SK-N-MC (cell line): Measurements from ENCODE around the gene CCHCR1.

Experiments used
- DNase-seq: peaks from one replicate; pipeline ENCODE4 v3.0.0-alpha.2; 2011; ENCODE audit warnings: low read depth, low spot score
- H3K27ac ChIP-seq: fragments of 200-600 bp; sonication (generic); 2 replicates; pipeline ENCODE4 v1.5.1; 2016; ENCODE audit warnings: mixed run types
- H3K36me3 ChIP-seq: fragments of 200-600 bp; sonication (generic); 2 replicates; pipeline ENCODE4 v1.6.1; 2017; ENCODE audit warnings: antibody characterized with exemption, low read length, mixed read lengths; ENCODE audit not compliant: insufficient read depth
- H3K4me3 ChIP-seq: fragments of 200-600 bp; sonication (generic); 2 replicates; pipeline ENCODE4 v1.5.1; 2016
- H3K9ac ChIP-seq: fragments of 200-600 bp; sonication (generic); 2 replicates; pipeline ENCODE4 v1.8.0; 2017; ENCODE audit warnings: mixed run types, mixed read lengths; ENCODE audit not compliant: insufficient read length
- H3K9me3 ChIP-seq: fragments of 200-600 bp; sonication (generic); 2 replicates; pipeline ENCODE4 v1.6.1; 2017; ENCODE audit warnings: low read depth, mild to moderate bottlenecking, antibody characterized with exemption, low read length, moderate library complexity, mixed read lengths
- EZH2 ChIP-seq: fragments of 200-600 bp; sonication (generic); IDR thresholded peaks from one replicate; pipeline ENCODE4 v1.6.1; 2017; ENCODE audit warnings: antibody characterized with exemption
- FOXP2 ChIP-seq: optimal IDR thresholded peaks from 2 replicates; pipeline ENCODE3; 2011; ENCODE audit warnings: mild to moderate bottlenecking, moderate library complexity; ENCODE audit not compliant: insufficient read depth; ENCODE audit errors: extremely low read length, control extremely low read depth
- POLR2AphosphoS5 ChIP-seq: IDR thresholded peaks from 2 replicates; pipeline ENCODE4 v1.6.1; 2012; ENCODE audit warnings: mild to moderate bottlenecking, low read depth, low read length, borderline replicate concordance

Gene CCHCR1

GRCh38 chr6:31163922-31164321, 6.3 kb upstream of the CCHCR1 start:
- TF ChIP-seq EZH2 (no peak), POLR2AphosphoS5 (no peak), FOXP2 (no peak)
- no peaks in the 10 kb centered on the region for H3K9me3 ChIP-seq
- H3K27ac ChIP-seq: no peak overlapping the region
- no peak overlapping the region for H3K4me3 ChIP-seq
- DNase-seq: no peak
- H3K9ac ChIP-seq: no peak overlapping the region
- H3K36me3 ChIP-seq: peaks cover 6% of the 10 kb centered on the region; the same call in 1 of the 2 replicates

- Histone ChIP-seq H3K27ac (no peak overlapping the region), H3K9ac (no peak overlapping the region), H3K4me3 (no peak overlapping the region), H3K36me3 (peaks cover 6% of the 10 kb centered on the region; the same call in 1 of the 2 replicates), H3K9me3 (no peaks in the 10 kb centered on the region)
- TF ChIP-seq FOXP2 (no peak), EZH2 (no peak), POLR2AphosphoS5 (no peak)
- no peak for DNase-seq
Observed at GRCh38 chr6:31162463-31163165, 5.0 kb upstream of the CCHCR1 start.

GRCh38 chr6:31161216-31162126, 3.9 kb upstream of the CCHCR1 start:
- Histone ChIP-seq H3K27ac (no peak overlapping the region), H3K9me3 (no peaks in the 10 kb centered on the region), H3K9ac (no peak overlapping the region), H3K4me3 (no peak overlapping the region), H3K36me3 (peaks cover 9% of the 10 kb centered on the region; the same call in 1 of the 2 replicates)
- DNase-seq: no peak
- no peak for TF ChIP-seq POLR2AphosphoS5
- TF ChIP-seq FOXP2: no peak
- TF ChIP-seq EZH2: no peak

- Histone ChIP-seq H3K27ac (no peak overlapping the region), H3K4me3 (peak overlapping the region; percentile 91), H3K9me3 (no peaks in the 10 kb centered on the region), H3K9ac (peak overlapping the region; percentile 80), H3K36me3 (peaks cover 19% of the 10 kb centered on the region; the same call in 1 of the 2 replicates)
- DNase-seq: no peak
- TF ChIP-seq EZH2: no peak
- no peak for TF ChIP-seq POLR2AphosphoS5
- TF ChIP-seq FOXP2: no peak
Observed at GRCh38 chr6:31158863-31159855, 1.6 kb upstream of the CCHCR1 start.

GRCh38 chr6:31158140-31158862, 699 bp upstream of the CCHCR1 start, which contains the start of gene TCF19:
Gene TCF19, plus strand, starts transcription at chr6:31158589. Its CDS starts 881 bp downstream, at chr6:31159470.
- Histone ChIP-seq H3K4me3 (peak within 1 kb of the TSS; percentile 91), H3K27ac (peak within 1 kb of the TSS; percentile 72; the same call in 1 of the 2 replicates), H3K36me3 (peaks cover 19% of the 10 kb centered on the region; the same call in 1 of the 2 replicates), H3K9me3 (no peaks in the 10 kb centered on the region), H3K9ac (peak within 1 kb of the TSS; percentile 90)
- TF ChIP-seq FOXP2 (no peak), POLR2AphosphoS5 (peak; percentile 78), EZH2 (no peak)
- DNase-seq: peak; percentile 100

- peak overlapping the region; percentile 26 for H3K9ac ChIP-seq
Observed at GRCh38 chr6:31156641-31157040, 961 bp downstream of the CCHCR1 start.

GRCh38 chr6:31154436-31154835, 3.2 kb downstream of the CCHCR1 start:
- DNase-seq: no peak
- Histone ChIP-seq H3K9me3 (no peaks in the 10 kb centered on the region), H3K36me3 (peaks cover 14% of the 10 kb centered on the region; the same call in 1 of the 2 replicates), H3K27ac (no peak overlapping the region), H3K4me3 (no peak overlapping the region), H3K9ac (no peak overlapping the region)
- TF ChIP-seq POLR2AphosphoS5: no peak
- TF ChIP-seq FOXP2: no peak
- TF ChIP-seq EZH2: no peak

More at GRCh38 chr6:31156641-31157040, 961 bp downstream of the CCHCR1 start:
- TF ChIP-seq EZH2: no peak
- no peak for TF ChIP-seq POLR2AphosphoS5
- no peak for TF ChIP-seq FOXP2
- no peak for DNase-seq
- Histone ChIP-seq H3K36me3 (peaks cover 14% of the 10 kb centered on the region; the same call in 1 of the 2 replicates), H3K9me3 (no peaks in the 10 kb centered on the region), H3K27ac (no peak overlapping the region), H3K4me3 (no peak overlapping the region; the same call in 1 of the 2 replicates)
